B cell (primary cell): ENCODE data around the gene GFOD1. TPM values are rescaled to one million over a fixed set of nuclear protein-coding genes. Genes with fewer than 3 reads are reported as not detected.

ENCODE experiments used
- ATAC-seq: fragments of 200-7000 bp; cut with Tn5 transposase; one replicate; pipeline ENCODE4 v1.10.0; 2021; ENCODE audit warnings: low read depth, mild to moderate bottlenecking, moderate number of reproducible peaks, moderate library complexity
- CTCF ChIA-PET: fragments of 350-600 bp; sonication (Branson Sonifier 250); formaldehyde crosslinking; loops from one replicate; lab custom pipeline; 2021; ENCODE audit warnings: antibody characterized with exemption, inconsistent platforms; lab: Charles Lee
- POLR2A ChIA-PET: fragments of 350-600 bp; sonication (Branson Sonifier 250); formaldehyde crosslinking; loops from one replicate; lab custom pipeline; 2021; ENCODE audit warnings: antibody characterized with exemption; lab: Charles Lee
- DNase-seq: peaks from one replicate; pipeline ENCODE4 v3.0.0; 2013
- H2AFZ ChIP-seq: 2 replicates; pipeline ENCODE4 v1.6.1; 2012; ENCODE audit warnings: mild to moderate bottlenecking, low read depth, low read length; ENCODE audit not compliant: insufficient read depth, poor library complexity, severe bottlenecking
- H3K27ac ChIP-seq, 2 donors: 1 replicate in 1 of 2; 2 replicates in 1 of 2; pipeline ENCODE4 v1.5.1; 2012 to 2013; ENCODE audit warnings: low read length in 2 of 2, mild to moderate bottlenecking in 2 of 2, moderate library complexity in 1 of 2
- H3K27me3 ChIP-seq, 4 experiments: fragments of 200-600 bp in 1 of 4; sonication (generic) in 1 of 4; replicated peaks in 1 of 4; 1 replicate in 2 of 4; 2 replicates in 2 of 4; pipeline versions ENCODE4 v1.6.1 to v1.7.0; 2013 to 2016; ENCODE audit warnings: low read length in 3 of 4, mild to moderate bottlenecking in 2 of 4, mixed read lengths in 1 of 4, moderate library complexity in 1 of 4; ENCODE audit not compliant: insufficient read depth in 4 of 4, control insufficient read depth in 3 of 4; ENCODE audit errors: control extremely low read depth in 1 of 4
- H3K36me3 ChIP-seq, 2 experiments: replicated peaks in 1 of 2; 1 replicate in 1 of 2; 2 replicates in 1 of 2; pipeline versions ENCODE4 v1.6.1 to v1.7.1; 2013; ENCODE audit warnings: low read length in 1 of 2; ENCODE audit not compliant: insufficient read depth in 2 of 2, control insufficient read depth in 1 of 2; ENCODE audit errors: control extremely low read depth in 1 of 2, extremely low read depth in 1 of 2
- H3K4me1 ChIP-seq, 2 donors: fragments of 200-600 bp in 1 of 2; sonication (generic) in 1 of 2; 1 replicate in 1 of 2; 2 replicates in 1 of 2; pipeline versions ENCODE4 v1.5.1 to v1.6.1; 2013 to 2017; ENCODE audit warnings: low read length in 2 of 2; ENCODE audit not compliant: control insufficient read depth in 2 of 2, insufficient read depth in 2 of 2
- H3K4me2 ChIP-seq: replicated peaks from 2 replicates; pipeline ENCODE3; 2012; ENCODE audit warnings: mild to moderate bottlenecking, low read depth, low read length; ENCODE audit not compliant: poor library complexity, severe bottlenecking
- H3K4me3 ChIP-seq, 5 experiments: fragments of 200-600 bp in 1 of 5; sonication (generic) in 1 of 5; 1 replicate in 3 of 5; 2 replicates in 2 of 5; pipeline versions ENCODE4 v1.5.1 to v1.7.0; 2011 to 2016; ENCODE audit warnings: low read length in 4 of 5, mild to moderate bottlenecking in 4 of 5, low read depth in 2 of 5, control low read depth in 1 of 5, moderate library complexity in 1 of 5; ENCODE audit not compliant: insufficient read depth in 1 of 5; ENCODE audit errors: control extremely low read depth in 1 of 5, extremely low read depth in 1 of 5
- H3K79me2 ChIP-seq: fragments of 200-600 bp; sonication (generic); one replicate; pipeline ENCODE4 v1.6.0; 2016; ENCODE audit warnings: low read length; ENCODE audit not compliant: control insufficient read depth, insufficient read depth
- H3K9ac ChIP-seq: fragments of 200-600 bp; sonication (generic); 2 replicates; pipeline ENCODE4 v1.6.1; 2017; ENCODE audit warnings: mild to moderate bottlenecking, low read length, moderate library complexity
- H3K9me3 ChIP-seq, 3 donors: one replicate each; pipeline versions ENCODE4 v1.6.1 to v1.7.1; 2013; ENCODE audit warnings: low read length in 2 of 3; ENCODE audit not compliant: control insufficient read depth in 2 of 3, insufficient read depth in 1 of 3; ENCODE audit errors: control extremely low read depth in 1 of 3
- H4K20me1 ChIP-seq: 2 replicates; pipeline ENCODE4 v1.6.0; 2012; ENCODE audit warnings: mild to moderate bottlenecking, low read length; ENCODE audit not compliant: insufficient read depth, control insufficient read depth, poor library complexity, severe bottlenecking
- H3K27ac Mint-ChIP-seq: one replicate; pipeline ENCODE4 v1.8.0; 2021; ENCODE audit warnings: mixed read lengths
- H3K27me3 Mint-ChIP-seq: one replicate; pipeline ENCODE4 v1.8.0; 2021; ENCODE audit warnings: mixed read lengths
- H3K4me1 Mint-ChIP-seq: one replicate; pipeline ENCODE4 v1.8.0; 2021; ENCODE audit warnings: mixed read lengths
- H3K4me3 Mint-ChIP-seq: one replicate; pipeline ENCODE4 v1.8.0; 2021; ENCODE audit warnings: mixed read lengths
- H3K9me3 Mint-ChIP-seq: one replicate; pipeline ENCODE4 v1.8.0; 2022; ENCODE audit warnings: mixed read lengths; ENCODE audit not compliant: insufficient read depth
- CTCF ChIP-seq: fragments of 200-600 bp; IDR thresholded peaks from one replicate; pipeline ENCODE4 v1.8.0; 2022; ENCODE audit warnings: antibody characterized with exemption, mild to moderate bottlenecking
- EZH2 ChIP-seq: IDR thresholded peaks from 2 replicates; pipeline ENCODE4 v1.6.1; 2012; ENCODE audit warnings: borderline replicate concordance, low read depth, mild to moderate bottlenecking, moderate library complexity, low read length; ENCODE audit not compliant: insufficient read depth, poor library complexity, severe bottlenecking
- WGBS: methylation state at CpG from one replicate; pipeline ENCODE4 v1.1.5; 2013; ENCODE audit warnings: missing lambda C conversion rate; ENCODE audit not compliant: insufficient coverage; 5-methylcytosine and 5-hydroxymethylcytosine counted together
- intact Hi-C: fragments of 100-400 bp; cut with micrococcal nuclease; formaldehyde crosslinking; loops from one replicate; pipeline ENCODE4 v1.10.0; 2022
- polyA plus RNA-seq: library from polyadenylated mRNA; depleted of rRNA; stranded (reverse); fragments of >200 nt; gene quantifications from 2 replicates; pipeline ENCODE4 v1.2.3, GENCODE V29; 2012
- total RNA-seq, 2 donors: library from RNA; stranded (reverse); fragments of 120-200 nt in 1 of 2; gene quantifications; 1 replicate in 1 of 2; 2 replicates in 1 of 2; pipeline versions ENCODE4 v1.2.3 to v1.2.4, GENCODE V29; 2013 to 2022

GFOD1 gene
- total and polyA plus RNA-seq, 2 donors (not counting 1 experiment from before 2014, with no cell fraction given), result 8.3 to 42.4 TPM

DNA sequence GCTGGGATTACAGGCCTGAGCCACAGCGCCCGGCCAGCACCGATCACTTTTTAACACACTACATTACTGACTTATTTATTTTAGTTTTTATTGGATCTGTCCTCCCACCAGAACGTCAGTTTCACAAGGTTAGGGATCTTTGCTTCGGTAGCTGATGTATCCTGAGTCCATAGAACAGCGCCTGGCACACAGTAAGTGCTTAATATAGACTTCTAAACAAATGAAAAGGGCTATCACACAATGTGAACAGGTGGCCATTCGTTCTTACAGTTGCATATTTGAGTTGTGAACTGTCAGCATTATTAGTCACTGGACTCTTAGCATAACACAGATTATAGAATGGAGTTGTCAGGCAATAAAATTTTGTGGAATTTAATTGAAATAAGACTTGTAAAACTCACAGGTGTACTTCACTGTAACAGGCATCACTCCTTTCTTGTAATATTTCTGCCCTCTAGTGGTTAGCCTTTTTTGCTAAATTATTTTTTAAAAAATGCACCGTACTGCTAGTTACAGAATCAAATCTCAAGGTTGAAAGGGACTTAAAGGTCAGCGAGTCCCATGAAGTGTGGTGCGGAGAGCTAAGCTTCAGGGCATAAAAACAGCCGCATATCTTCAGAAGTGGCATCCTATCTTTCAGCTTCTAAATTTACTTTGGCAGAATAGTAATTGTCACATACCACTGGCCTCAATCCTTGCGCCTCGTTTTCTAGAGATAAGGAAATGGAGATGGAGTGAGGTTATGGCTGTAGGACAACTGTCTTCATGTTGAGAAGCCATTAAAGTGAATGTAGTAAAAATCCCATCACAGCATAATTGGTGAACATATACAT, 155.7 kb downstream of the GFOD1 start:
- ChIA-PET CTCF (interaction anchor here (0.5 to 9.8 kb wide), 37 partner anchors 8 to 735 kb away, joined by 3 to 238 read pairs (median 6); partner anchors contain the start of genes NOL7 and SIRT5), POLR2A (interaction anchor here (0.7 kb wide), 2 partner anchors 240 to 283 kb away, joined by 6 to 11 read pairs; partner anchors contain the start of gene NOL7)
- peaks cover 21% of the 10 kb centered on the region for H3K79me2 ChIP-seq
- DNase-seq (peak; percentile 68), ATAC-seq (no peak)
- no peak overlapping the region for H3K4me3 ChIP-seq
- H3K27ac Mint-ChIP-seq, result no peak overlapping the region
- no peak overlapping the region for H3K9ac ChIP-seq
- H4K20me1 ChIP-seq, result no peaks in the 10 kb centered on the region
- no peaks in the 10 kb centered on the region for H3K9me3 ChIP-seq
- H3K27me3 Mint-ChIP-seq, result no peaks in the 10 kb centered on the region
- H3K36me3 ChIP-seq, result no peaks in the 10 kb centered on the region
- intact Hi-C loops, result loop anchor here (1.0 kb wide), 1 partner anchor 136 kb away; no protein-coding TSS in a partner anchor
- no peak overlapping the region for H3K4me2 ChIP-seq
- H3K9me3 Mint-ChIP-seq, result no peaks in the 10 kb centered on the region
- no peaks in the 10 kb centered on the region for H3K27me3 ChIP-seq
- H3K27ac ChIP-seq, result no peak overlapping the region
- H3K4me1 Mint-ChIP-seq, result peaks cover 31% of the 10 kb centered on the region
- peaks cover 13 to 18% of the 10 kb centered on the region in 2 donors for H3K4me1 ChIP-seq
- no peak overlapping the region for H3K4me3 Mint-ChIP-seq
- H2AFZ ChIP-seq, result no peak overlapping the region
- WGBS, result 40% methylated on average over 1 of the region's 13 CpGs
- no peak for TF ChIP-seq EZH2
- TF ChIP-seq CTCF, result peak; percentile 83

DNA sequence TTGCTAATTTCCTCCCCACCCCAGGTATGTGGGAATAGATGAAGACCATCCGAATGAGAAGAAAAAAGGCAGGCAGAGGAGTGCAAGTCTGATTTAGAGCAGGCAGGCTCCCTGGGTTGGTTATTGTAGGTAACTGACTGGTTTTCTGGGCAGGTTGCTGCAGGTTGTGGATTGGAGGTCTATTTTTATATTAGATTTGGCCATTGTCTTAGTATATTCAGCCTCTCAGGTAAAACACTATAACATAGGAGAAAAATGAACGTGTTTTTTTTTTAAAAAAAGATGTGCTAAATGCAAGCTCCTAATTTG, 158.6 kb downstream of the GFOD1 start:
- no peaks in the 10 kb centered on the region for H3K27me3 Mint-ChIP-seq
- peak overlapping the region; percentile 75 for H3K4me2 ChIP-seq
- 20% methylated on average over 1 of the region's 2 CpGs for WGBS
- no peaks in the 10 kb centered on the region for H3K9me3 Mint-ChIP-seq
- H3K4me1 Mint-ChIP-seq, result peaks cover 32% of the 10 kb centered on the region
- H3K36me3 ChIP-seq, result peaks cover 4 to 16% of the 10 kb centered on the region in 2 experiments
- POLR2A ChIA-PET, result interaction anchor here (0.7 to 2.3 kb wide), 10 partner anchors 9 to 286 kb away, joined by 3 to 12 read pairs (median 6); partner anchors contain the start of genes GFOD1 and NOL7
- peak overlapping the region; percentile 69 to 98 (median 71) for H3K4me3 ChIP-seq
- H3K9me3 ChIP-seq, result no peaks in the 10 kb centered on the region
- no peaks in the 10 kb centered on the region for H3K27me3 ChIP-seq
- peak overlapping the region; percentile 78 for H3K9ac ChIP-seq
- intact Hi-C loops, result loop anchor here (1.0 to 2.0 kb wide), 7 partner anchors 24 to 485 kb away; partner anchors contain the start of genes GFOD1, MCUR1, NOL7 and SIRT5
- DNase-seq (no peak), ATAC-seq (no peak)
- CTCF ChIA-PET, result interaction anchor here (0.9 to 9.8 kb wide), 22 partner anchors 9 to 692 kb away, joined by 3 to 238 read pairs (median 8); partner anchors contain the start of genes NOL7 and SIRT5
- H3K4me1 ChIP-seq, result peaks cover 10 to 15% of the 10 kb centered on the region in 2 donors
- H2AFZ ChIP-seq, result peak overlapping the region; percentile 80
- peak overlapping the region; percentile 98 for H3K27ac Mint-ChIP-seq
- no peaks in the 10 kb centered on the region for H4K20me1 ChIP-seq
- peaks cover 44% of the 10 kb centered on the region for H3K79me2 ChIP-seq
- peak overlapping the region; percentile 98 for H3K4me3 Mint-ChIP-seq
- TF ChIP-seq CTCF, result no peak
- TF ChIP-seq EZH2, result no peak
- peak overlapping the region; percentile 86 to 92 for H3K27ac ChIP-seq
